HepG2 (cell line): ENCODE results near the gene NDUFAF5. TPM values are rescaled to one million over a fixed set of nuclear protein-coding genes. Genes with fewer than 3 reads are reported as not detected.

ENCODE experiments used
- CENPBD1 ChIP-seq: sonication (generic); formaldehyde crosslinking; IDR thresholded peaks from 2 replicates; pipeline ENCODE4 v1.8.0; 2022; ENCODE audit warnings: missing genetic modification reagents, low read depth, mild to moderate bottlenecking, borderline replicate concordance
- MBD4 ChIP-seq: IDR thresholded peaks from 2 replicates; pipeline ENCODE4 v1.6.1; 2012; ENCODE audit warnings: low read length, inconsistent platforms, borderline replicate concordance
- NAIF1 ChIP-seq: sonication (generic); formaldehyde crosslinking; IDR thresholded peaks from 2 replicates; pipeline ENCODE4 v1.5.0; 2020; ENCODE audit warnings: mild to moderate bottlenecking, missing genetic modification reagents, borderline replicate concordance
- PBX3 ChIP-seq: sonication (generic); formaldehyde crosslinking; IDR thresholded peaks from 2 replicates; pipeline ENCODE4 v1.8.1; 2023; ENCODE audit warnings: missing genetic modification reagents, inconsistent platforms, borderline replicate concordance
- ZBTB14 ChIP-seq: sonication (generic); formaldehyde crosslinking; IDR thresholded peaks from 2 replicates; pipeline ENCODE4 v1.4.0; 2020; ENCODE audit warnings: missing genetic modification reagents
- ZBTB40 ChIP-seq, 2 experiments: fragments of 450-650 bp in 1 of 2; sonication (generic) in 1 of 2; formaldehyde crosslinking in 1 of 2; IDR thresholded peaks; 2 replicates each; pipeline versions ENCODE4 v1.6.1 to v1.8.0; 2016 to 2022; ENCODE audit warnings: antibody characterized with exemption in 1 of 2, mild to moderate bottlenecking in 1 of 2, missing genetic modification reagents in 1 of 2
- ZNF350 ChIP-seq: sonication (generic); formaldehyde crosslinking; IDR thresholded peaks from 2 replicates; pipeline ENCODE4 v1.4.0; 2020; ENCODE audit warnings: mild to moderate bottlenecking, low read depth, missing genetic modification reagents, borderline replicate concordance
- ZNF362 ChIP-seq: sonication (generic); formaldehyde crosslinking; IDR thresholded peaks from 2 replicates; pipeline ENCODE4 v1.4.0; 2020; ENCODE audit warnings: missing genetic modification reagents, mild to moderate bottlenecking, borderline replicate concordance
- ZNF552 ChIP-seq: sonication (generic); formaldehyde crosslinking; IDR thresholded peaks from 2 replicates; pipeline ENCODE4 v1.9.0; 2022; ENCODE audit warnings: missing genetic modification reagents, mild to moderate bottlenecking, borderline replicate concordance
- ZNF567 ChIP-seq: sonication (generic); formaldehyde crosslinking; IDR thresholded peaks from 2 replicates; pipeline ENCODE4 v1.8.1; 2023; ENCODE audit warnings: mild to moderate bottlenecking, missing genetic modification reagents, borderline replicate concordance
- ZNF709 ChIP-seq: sonication (generic); formaldehyde crosslinking; IDR thresholded peaks from 2 replicates; pipeline ENCODE4 v1.5.0; 2020; ENCODE audit warnings: mild to moderate bottlenecking, missing genetic modification reagents
- polyA plus RNA-seq, 8 experiments: library from polyadenylated mRNA; depleted of rRNA in 3 of 8; stranded (reverse) in 7 of 8; unstranded in 1 of 8; fragments of >200 nt; fragmentation: Illumina TruSeq in 4 of 8; extraction: Trizol in 4 of 8; gene quantifications; 2 replicates each; pipeline versions ENCODE4 v1.2.1 to v1.2.3, GENCODE V29; 2011 to 2016; ENCODE audit warnings: low read depth in 4 of 8, missing spikeins in 1 of 8, mixed read lengths in 1 of 8; ENCODE audit not compliant: insufficient read depth in 1 of 8
- total RNA-seq, 5 experiments: library from RNA; depleted of rRNA; stranded (reverse); fragments of >200 nt; fragmentation: Illumina TruSeq; extraction: Trizol; gene quantifications; 2 replicates each; pipeline ENCODE4 v1.2.3, GENCODE V29; 2016; ENCODE audit warnings: low read depth in 1 of 5

NDUFAF5 gene
- total and polyA plus RNA-seq, 2 of the 13 experiments (the other 11 are each of a cell fraction or from before 2014, with no cell fraction given), result 23.1 to 66.7 TPM

- TF ChIP-seq ZNF552 (CRISPR knock-in tag), result peak; percentile 93; the same call in 1 of the 2 replicates
- peak; percentile 8; the same call in 1 of the 2 replicates for TF ChIP-seq CENPBD1 (CRISPR knock-in tag)
- TF ChIP-seq ZNF567 (CRISPR knock-in tag), result peak; percentile 75; the same call in 1 of the 2 replicates
- TF ChIP-seq ZBTB14, result peak; percentile 62
- no peak for TF ChIP-seq ZNF362 (CRISPR knock-in tag)
- peak; percentile 99 for TF ChIP-seq ZNF350 (CRISPR knock-in tag)
- TF ChIP-seq PBX3, result peak; percentile 81; the same call in 1 of the 2 replicates
- TF ChIP-seq ZNF709 (CRISPR knock-in tag), result peak; percentile 87; the same call in 1 of the 2 replicates
- peak; percentile 75; the same call in 1 of the 2 replicates for TF ChIP-seq NAIF1 (CRISPR knock-in tag)
- 0 out of 2 replicates have a peak, but pooled peaks have one; percentile 0 for TF ChIP-seq ZBTB40 (IDR thresholded peaks at IDR 0.05)
- peak; percentile 96 for TF ChIP-seq ZBTB40 (CRISPR knock-in tag; IDR thresholded peaks at IDR 0.05)
- TF ChIP-seq MBD4, result no peak
These were observed at the start of gene NDUFAF5, which contains the start of gene ESF1 (continued) for GRCh38 chr20:13784893-13785715.
